Loucy (cell line): Measurements from ENCODE around the gene TIA1.
"Not testable (repeated sequence)": the region's sequence is repeated elsewhere in the genome, so short reads cannot be mapped to it uniquely, and the experiment has no call there.

Experiments
- EZH2phosphoT487 ChIP-seq: fragments of 200-600 bp; IDR thresholded peaks from 2 replicates; pipeline ENCODE4 v1.6.1; 2018; ENCODE audit warnings: antibody characterized with exemption, mild to moderate bottlenecking, moderate library complexity, borderline replicate concordance
- TF ChIP-seq, protein P1 (sequence below): fragments of 200-600 bp; sonication (generic); conservative IDR thresholded peaks from 2 replicates; pipeline ENCODE4 v1.5.1; 2014; ENCODE audit warnings: mild to moderate bottlenecking, antibody characterized with exemption, low read length

DNA sequence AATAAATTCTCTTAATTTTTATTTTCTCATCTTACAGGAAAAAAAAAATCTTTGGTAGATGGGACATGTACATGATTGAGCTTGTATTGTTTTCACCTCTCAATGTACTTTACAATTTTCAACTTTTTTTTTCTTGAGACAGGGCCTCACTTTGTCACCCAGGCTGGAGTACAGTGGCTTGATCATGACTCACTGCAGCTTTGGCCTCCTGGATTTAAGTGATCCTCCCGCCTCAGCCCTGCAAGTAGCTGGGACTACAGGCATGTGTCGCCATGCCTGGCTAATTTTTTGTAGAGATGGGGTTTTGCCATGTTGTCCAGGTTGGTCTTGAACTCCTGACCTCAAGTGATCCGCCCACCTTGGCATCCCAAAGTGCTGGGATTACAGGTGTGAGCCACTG is 25.1 kb downstream of the TIA1 start:
- TF ChIP-seq, protein P1, sequence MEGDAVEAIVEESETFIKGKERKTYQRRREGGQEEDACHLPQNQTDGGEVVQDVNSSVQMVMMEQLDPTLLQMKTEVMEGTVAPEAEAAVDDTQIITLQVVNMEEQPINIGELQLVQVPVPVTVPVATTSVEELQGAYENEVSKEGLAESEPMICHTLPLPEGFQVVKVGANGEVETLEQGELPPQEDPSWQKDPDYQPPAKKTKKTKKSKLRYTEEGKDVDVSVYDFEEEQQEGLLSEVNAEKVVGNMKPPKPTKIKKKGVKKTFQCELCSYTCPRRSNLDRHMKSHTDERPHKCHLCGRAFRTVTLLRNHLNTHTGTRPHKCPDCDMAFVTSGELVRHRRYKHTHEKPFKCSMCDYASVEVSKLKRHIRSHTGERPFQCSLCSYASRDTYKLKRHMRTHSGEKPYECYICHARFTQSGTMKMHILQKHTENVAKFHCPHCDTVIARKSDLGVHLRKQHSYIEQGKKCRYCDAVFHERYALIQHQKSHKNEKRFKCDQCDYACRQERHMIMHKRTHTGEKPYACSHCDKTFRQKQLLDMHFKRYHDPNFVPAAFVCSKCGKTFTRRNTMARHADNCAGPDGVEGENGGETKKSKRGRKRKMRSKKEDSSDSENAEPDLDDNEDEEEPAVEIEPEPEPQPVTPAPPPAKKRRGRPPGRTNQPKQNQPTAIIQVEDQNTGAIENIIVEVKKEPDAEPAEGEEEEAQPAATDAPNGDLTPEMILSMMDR = not testable (repeated sequence)
- not testable (repeated sequence) for TF ChIP-seq EZH2phosphoT487
